Measurements from ENCODE around the gene KIF6. TPM values are rescaled to one million over a fixed set of nuclear protein-coding genes. Genes with fewer than 3 reads are reported as not detected.

The KIF6 gene
- total RNA-seq, 1 donor from 2014 or later: not detected

GRCh38 chr6:39378175-39378959, 346.8 kb downstream of the KIF6 start:
- intact Hi-C loops (cut with DNase I): loop anchor here (5.0 kb wide), 1 partner anchor 514 kb away; no protein-coding TSS in a partner anchor
- DNase-seq (ENCODE audit: low spot score): no peak

GRCh38 chr6:39377539-39377950, 347.7 kb downstream of the KIF6 start:
- intact Hi-C loops (cut with DNase I): loop anchor here (5.0 kb wide), 1 partner anchor 515 kb away; no protein-coding TSS in a partner anchor
- no peak for DNase-seq (ENCODE audit: low spot score)

GRCh38 chr6:39375405-39375804, 349.8 kb downstream of the KIF6 start:
- DNase-seq (ENCODE audit: low spot score): no peak
- intact Hi-C loops (cut with DNase I): loop anchor here (5.0 kb wide), 1 partner anchor 517 kb away; no protein-coding TSS in a partner anchor

- DNase-seq (ENCODE audit: low spot score): no peak
- intact Hi-C loops (cut with DNase I): no loop called here
Observed at GRCh38 chr6:39370390-39370789, 354.8 kb downstream of the KIF6 start.

GRCh38 chr6:39369987-39370386, 355.2 kb downstream of the KIF6 start:
- no peak for DNase-seq (ENCODE audit: low spot score)
- intact Hi-C loops (cut with DNase I): no loop called here

- intact Hi-C loops (cut with DNase I): no loop called here
Observed at GRCh38 chr6:39367700-39368099, 357.5 kb downstream of the KIF6 start.

GRCh38 chr6:39366931-39367618, 358.1 kb downstream of the KIF6 start:
- intact Hi-C loops (cut with DNase I): no loop called here
- no peak for DNase-seq (ENCODE audit: low spot score)

More at GRCh38 chr6:39367700-39368099, 357.5 kb downstream of the KIF6 start:
- no peak for DNase-seq (ENCODE audit: low spot score)

- intact Hi-C loops (cut with DNase I): no loop called here
- DNase-seq (ENCODE audit: low spot score): peak; percentile 51
Observed at GRCh38 chr6:39365281-39366074, 359.7 kb downstream of the KIF6 start.

GRCh38 chr6:39363280-39363679, 361.9 kb downstream of the KIF6 start:
- intact Hi-C loops (cut with DNase I): no loop called here
- DNase-seq (ENCODE audit: low spot score): peak; percentile 57

GRCh38 chr6:39362487-39362865, 362.7 kb downstream of the KIF6 start:
- no peak for DNase-seq (ENCODE audit: low spot score)
- intact Hi-C loops (cut with DNase I): no loop called here

- intact Hi-C loops (cut with DNase I): no loop called here
- DNase-seq (ENCODE audit: low spot score): peak; percentile 76
Observed at GRCh38 chr6:39361657-39362486, 363.3 kb downstream of the KIF6 start.

- intact Hi-C loops (cut with DNase I): no loop called here
Observed at GRCh38 chr6:39360378-39360777, 364.8 kb downstream of the KIF6 start.

GRCh38 chr6:39357998-39358686, 367.1 kb downstream of the KIF6 start:
- DNase-seq (ENCODE audit: low spot score): peak; percentile 38
- intact Hi-C loops (cut with DNase I): no loop called here

More at GRCh38 chr6:39360378-39360777, 364.8 kb downstream of the KIF6 start:
- peak; percentile 44 for DNase-seq (ENCODE audit: low spot score)

- no peak for DNase-seq (ENCODE audit: low spot score)
- intact Hi-C loops (cut with DNase I): no loop called here
Observed at GRCh38 chr6:39353698-39354315, 371.4 kb downstream of the KIF6 start.

GRCh38 chr6:39350723-39351505, 374.3 kb downstream of the KIF6 start:
- no peak for DNase-seq (ENCODE audit: low spot score)
- intact Hi-C loops (cut with DNase I): no loop called here

- no peak for DNase-seq (ENCODE audit: low spot score)
- intact Hi-C loops (cut with DNase I): loop anchor here (10.0 kb wide), 1 partner anchor 1966 kb away; no protein-coding TSS in a partner anchor
Observed at GRCh38 chr6:39348740-39349139, 376.5 kb downstream of the KIF6 start.

- intact Hi-C loops (cut with DNase I): loop anchor here (10.0 kb wide), 1 partner anchor 1967 kb away; no protein-coding TSS in a partner anchor
- DNase-seq (ENCODE audit: low spot score): no peak
Observed at GRCh38 chr6:39347906-39348585, 377.2 kb downstream of the KIF6 start.
